GM18505 (cell line): ENCODE data around the gene FXYD4.
A peak's percentile ranks its signal among the peaks of the same experiment; 100 is the strongest.

Experiments used
- ATAC-seq: cut with Tn5 transposase; IDR thresholded peaks from one replicate; pipeline ENCODE4 v1.9.1; 2021; ENCODE audit not compliant: unreplicated experiment
- POLR2A ChIP-seq: IDR thresholded peaks from 4 replicates; pipeline ENCODE4 v1.6.1; 2011; ENCODE audit warnings: borderline replicate concordance; ENCODE audit not compliant: insufficient read depth, insufficient read length; ENCODE audit errors: extremely low read depth

Gene FXYD4

GRCh38 chr10:43399320-43400310, 28.2 kb downstream of the FXYD4 start:
- peak; percentile 8 for TF ChIP-seq POLR2A
- no peak for ATAC-seq

- no peak for ATAC-seq
- no peak for TF ChIP-seq POLR2A
Observed at GRCh38 chr10:43401627-43402026, 30.2 kb downstream of the FXYD4 start.

- TF ChIP-seq POLR2A: no peak
- no peak for ATAC-seq
Observed at GRCh38 chr10:43402176-43402575, 30.7 kb downstream of the FXYD4 start.

GRCh38 chr10:43402880-43403452, 31.5 kb downstream of the FXYD4 start:
- no peak for TF ChIP-seq POLR2A
- no peak for ATAC-seq

GRCh38 chr10:43403911-43404703, 32.7 kb downstream of the FXYD4 start:
- ATAC-seq: no peak
- TF ChIP-seq POLR2A: no peak

- no peak for ATAC-seq
Observed at GRCh38 chr10:43404704-43405084, 33.3 kb downstream of the FXYD4 start.

GRCh38 chr10:43407148-43407575, 35.7 kb downstream of the FXYD4 start:
- no peak for TF ChIP-seq POLR2A
- ATAC-seq: peak; percentile 19

More at GRCh38 chr10:43404704-43405084, 33.3 kb downstream of the FXYD4 start:
- no peak for TF ChIP-seq POLR2A

- peak; percentile 88 for TF ChIP-seq POLR2A
- ATAC-seq: peak; percentile 40
Observed at GRCh38 chr10:43407576-43408330, 36.3 kb downstream of the FXYD4 start.

GRCh38 chr10:43408331-43408709, 36.9 kb downstream of the FXYD4 start:
- TF ChIP-seq POLR2A: no peak
- ATAC-seq: no peak

GRCh38 chr10:43408710-43409384, 37.4 kb downstream of the FXYD4 start, which contains the start of gene HNRNPF:
Gene HNRNPF, minus strand, starts transcription at chr10:43409186. Its CDS starts 21,302 bp downstream, at chr10:43387884.
- peak; percentile 71 for ATAC-seq

GRCh38 chr10:43409385-43410109, 38.1 kb downstream of the FXYD4 start:
- ATAC-seq: no peak
- peak; percentile 58 for TF ChIP-seq POLR2A

More at GRCh38 chr10:43408710-43409384, 37.4 kb downstream of the FXYD4 start, which contains the start of gene HNRNPF:
- peak; percentile 88 for TF ChIP-seq POLR2A
